GM12878 (cell line): ENCODE results near the gene KDM5B. TPM values are rescaled to one million over a fixed set of nuclear protein-coding genes. Genes with fewer than 3 reads are reported as not detected.

Source experiments
- ATAC-seq: fragments of 200-7000 bp; cut with Tn5 transposase; 3 replicates; pipeline ENCODE4 v1.9.1; 2020; ENCODE audit warnings: mild to moderate bottlenecking, moderate library complexity
- BruUV-seq: library from RNA; stranded (reverse); fragments of 400-500 nt; replicated peaks from 2 replicates; lab custom pipeline; 2021; lab: Mats Ljungman, UMichigan
- CTCF ChIA-PET: fragments of 300-600 bp; sonication (Branson Sonifier 250); formaldehyde crosslinking; extraction: SDS; loops from one replicate; lab custom pipeline; 2021; ENCODE audit warnings: inconsistent platforms; lab: Yijun Ruan, JAX
- POLR2A ChIA-PET: fragments of 350-600 bp; formaldehyde crosslinking; extraction: SDS; loops from one replicate; lab custom pipeline; 2021; ENCODE audit warnings: inconsistent platforms; lab: Charles Lee
- RAD21 ChIA-PET: fragments of 300-600 bp; sonication (Branson Sonifier 250); formaldehyde crosslinking; loops from one replicate; lab custom pipeline; 2023; ENCODE audit warnings: antibody characterized with exemption; ENCODE audit not compliant: unreplicated experiment; lab: Charles Lee
- SMC1A ChIA-PET: fragments of 300-600 bp; sonication (Branson Sonifier 250); formaldehyde crosslinking; loops from one replicate; lab custom pipeline; 2023; ENCODE audit not compliant: unreplicated experiment, uncharacterized antibody; lab: Charles Lee
- DNase-seq: peaks from one replicate; pipeline ENCODE4 v3.0.0-alpha.2; 2011; ENCODE audit warnings: low read depth, low spot score
- FAIRE-seq: peaks from 3 replicates; lab custom pipeline; 2011; peaks lifted over from hg19 to GRCh38; lab: Jason Lieb, UNC
- H2AFZ ChIP-seq: 2 replicates; pipeline ENCODE4 v1.6.0; 2011; ENCODE audit warnings: low read depth, low read length, control low read depth; ENCODE audit not compliant: control insufficient read depth
- H3K27ac ChIP-seq: 2 replicates; pipeline ENCODE4 v1.5.1; 2011; ENCODE audit warnings: control low read depth; ENCODE audit not compliant: control insufficient read depth, insufficient read depth
- H3K27me3 ChIP-seq, 2 experiments: replicated peaks in 1 of 2; 2 replicates each; pipeline versions ENCODE4 v1.6.0 to v1.6.1; 2011; ENCODE audit warnings: low read length in 1 of 2; ENCODE audit not compliant: control insufficient read depth in 2 of 2, insufficient read depth in 2 of 2
- H3K36me3 ChIP-seq, 2 experiments: 2 replicates each; pipeline ENCODE4 v1.5.1; 2011; ENCODE audit warnings: low read length in 1 of 2; ENCODE audit not compliant: control insufficient read depth in 2 of 2, insufficient read depth in 2 of 2
- H3K4me1 ChIP-seq: 2 replicates; pipeline ENCODE4 v1.6.1; 2011; ENCODE audit warnings: mild to moderate bottlenecking, low read length, moderate library complexity, mixed read lengths; ENCODE audit not compliant: control insufficient read depth, insufficient read depth
- H3K4me2 ChIP-seq: 2 replicates; pipeline ENCODE4 v1.6.0; 2011; ENCODE audit warnings: control low read depth; ENCODE audit not compliant: control insufficient read depth, insufficient read depth
- H3K4me3 ChIP-seq: fragments of 200-600 bp; sonication (generic); 2 replicates; pipeline ENCODE4 v1.5.1; 2016
- H3K79me2 ChIP-seq: 2 replicates; pipeline ENCODE4 v1.6.0; 2011; ENCODE audit warnings: low read length; ENCODE audit not compliant: control insufficient read depth, insufficient read depth
- H3K9ac ChIP-seq: 2 replicates; pipeline ENCODE4 v1.8.0; 2011; ENCODE audit warnings: low read length, control low read depth, mixed read lengths; ENCODE audit not compliant: control insufficient read depth, insufficient read depth
- H3K9me3 ChIP-seq: replicated peaks from 3 replicates; pipeline ENCODE4 v1.5.1; 2011; ENCODE audit warnings: mild to moderate bottlenecking, low read length; ENCODE audit not compliant: control insufficient read depth, insufficient read depth
- H4K20me1 ChIP-seq: 2 replicates; pipeline ENCODE4 v1.6.0; 2011; ENCODE audit not compliant: control insufficient read depth, insufficient read depth
- ATF2 ChIP-seq: IDR thresholded peaks from 2 replicates; pipeline ENCODE4 v1.6.1; 2012; ENCODE audit warnings: low read length, inconsistent platforms
- CREB1 ChIP-seq: IDR thresholded peaks from 2 replicates; pipeline ENCODE4 v1.6.1; 2012; ENCODE audit warnings: low read depth, mild to moderate bottlenecking, inconsistent platforms
- E4F1 ChIP-seq: fragments of 450-650 bp; IDR thresholded peaks from 2 replicates; pipeline ENCODE4 v1.6.1; 2018; ENCODE audit warnings: borderline replicate concordance, mild to moderate bottlenecking; ENCODE audit not compliant: partially characterized antibody
- GATAD2B ChIP-seq: fragments of 450-650 bp; conservative IDR thresholded peaks from 2 replicates; pipeline ENCODE4 v1.6.1; 2017; ENCODE audit warnings: low read depth, mild to moderate bottlenecking, moderate library complexity
- IRF3 ChIP-seq: fragments of 450-650 bp; IDR thresholded peaks from 2 replicates; pipeline ENCODE4 v1.6.1; 2014; ENCODE audit warnings: mild to moderate bottlenecking
- IRF5 ChIP-seq: fragments of 450-650 bp; IDR thresholded peaks from 2 replicates; pipeline ENCODE4 v1.6.1; 2017; ENCODE audit warnings: borderline replicate concordance
- KDM1A ChIP-seq: fragments of 200-600 bp; sonication (generic); IDR thresholded peaks from 2 replicates; pipeline ENCODE4 v1.6.1; 2016; ENCODE audit warnings: borderline replicate concordance
- MYB ChIP-seq: fragments of 150-350 bp; IDR thresholded peaks from 2 replicates; pipeline ENCODE4 v1.6.1; 2014; ENCODE audit warnings: mild to moderate bottlenecking, low read depth, low read length, borderline replicate concordance
- POLR2A ChIP-seq: IDR thresholded peaks from 2 replicates; pipeline ENCODE4 v1.6.1; 2011; ENCODE audit warnings: low read depth, mild to moderate bottlenecking, low read length
- SMARCA5 ChIP-seq: fragments of 450-650 bp; IDR thresholded peaks from 2 replicates; pipeline ENCODE4 v1.6.1; 2017; ENCODE audit warnings: mild to moderate bottlenecking
- SREBF2 ChIP-seq: IDR thresholded peaks from 2 replicates; pipeline ENCODE4 v1.6.1; 2012; ENCODE audit warnings: mild to moderate bottlenecking, low read length
- TCF3 ChIP-seq: IDR thresholded peaks from 2 replicates; pipeline ENCODE4 v1.6.1; 2012; ENCODE audit warnings: low read depth, mild to moderate bottlenecking, low read length, borderline replicate concordance; ENCODE audit not compliant: insufficient read depth
- YY1 ChIP-seq: IDR thresholded peaks from 2 replicates; pipeline ENCODE4 v1.6.1; 2011; ENCODE audit warnings: low read depth, mild to moderate bottlenecking, low read length
- ZBED1 ChIP-seq: IDR thresholded peaks from 2 replicates; pipeline ENCODE4 v1.6.1; 2016; ENCODE audit warnings: borderline replicate concordance
- ZBTB40 ChIP-seq: fragments of 450-650 bp; IDR thresholded peaks from 2 replicates; pipeline ENCODE4 v1.6.1; 2016; ENCODE audit warnings: mild to moderate bottlenecking, moderate library complexity, borderline replicate concordance
- WGBS: methylation state at CpG from one replicate; pipeline ENCODE4 v1.1.6; 2016; ENCODE audit warnings: low lambda C conversion rate; ENCODE audit not compliant: insufficient replicate concordance, insufficient coverage; ENCODE audit errors: missing lambda C conversion rate; 5-methylcytosine and 5-hydroxymethylcytosine counted together
- in situ Hi-C: fragments of 300-500 bp; cut with MboI; formaldehyde crosslinking; loops from 9 replicates; pipeline ENCODE4 v1.14.3; 2018; ENCODE audit warnings: mixed read lengths
- intact Hi-C: fragments of 100-400 bp; cut with micrococcal nuclease; formaldehyde crosslinking; loops from one replicate; pipeline ENCODE4 v1.14.2; 2022; ENCODE audit not compliant: unreplicated experiment
- polyA plus RNA-seq, 11 experiments: library from polyadenylated mRNA; depleted of rRNA in 4 of 11; unstranded in 6 of 11; stranded (reverse) in 5 of 11; fragments of >200 nt; fragmentation: Nextera tagmentation in 4 of 11; fragmentation: Illumina TruSeq in 1 of 11; extraction: Ambion mirVana in 4 of 11; extraction: Trizol in 1 of 11; gene quantifications; 1 replicate in 1 of 11; 2 replicates in 10 of 11; pipeline versions ENCODE4 v1.2.1 to v1.2.3, GENCODE V29; 2011 to 2016; ENCODE audit warnings: inconsistent platforms in 2 of 11, missing spikeins in 2 of 11, low read depth in 1 of 11
- total RNA-seq, 4 experiments: library from RNA; depleted of rRNA in 3 of 4; stranded (reverse); fragments of >200 nt in 3 of 4; fragmentation: Illumina TruSeq in 1 of 4; extraction: Trizol in 1 of 4; gene quantifications; 2 replicates each; pipeline versions ENCODE4 v1.2.1 to v1.2.3, GENCODE V29; 2013 to 2021

KDM5B gene
- total and polyA plus RNA-seq, 10 of the 15 experiments (the other 5 are each of a cell fraction or from before 2014, with no cell fraction given): 1.7 to 26.6 (median 8.1) TPM

- no TSS peak for BruUV-seq
- FAIRE-seq (no peak), ATAC-seq (no peak), DNase-seq (no peak)
- Histone ChIP-seq H3K4me3 (no peak overlapping the region), H3K9ac (no peak overlapping the region), H3K27me3 (peaks cover 5 to 7% of the 10 kb centered on the region in 2 experiments; a peak in 3 of 4 replicates), H3K9me3 (no peaks in the 10 kb centered on the region), H3K4me2 (no peak overlapping the region), H3K36me3 (no peaks in the 10 kb centered on the region), H3K4me1 (no peaks in the 10 kb centered on the region), H3K79me2 (no peaks in the 10 kb centered on the region), H2AFZ (no peak overlapping the region), H4K20me1 (no peaks in the 10 kb centered on the region), H3K27ac (no peak overlapping the region)
- in situ Hi-C loops: no loop called here
- RAD21 ChIA-PET: no interaction called here
- 47% methylated on average over 4 of the region's 4 CpGs for WGBS
- SMC1A ChIA-PET: interaction anchor here (1.0 to 1.1 kb wide), 2 partner anchors 21 to 68 kb away, joined by 3 read pairs; no protein-coding TSS in a partner anchor
- intact Hi-C loops: no loop called here
- CTCF ChIA-PET: no interaction called here
- POLR2A ChIA-PET: no interaction called here
- TF ChIP-seq ZBED1: no peak
- TF ChIP-seq CREB1: no peak
- TF ChIP-seq TCF3: no peak
- TF ChIP-seq POLR2A: no peak
- no peak for TF ChIP-seq MYB
- no peak for TF ChIP-seq SREBF2
- TF ChIP-seq ZBTB40: no peak
- TF ChIP-seq YY1: no peak
- TF ChIP-seq E4F1: no peak
- TF ChIP-seq IRF3: no peak
- TF ChIP-seq KDM1A: no peak
- no peak for TF ChIP-seq ATF2
- no peak for TF ChIP-seq SMARCA5
- TF ChIP-seq IRF5: no peak
- TF ChIP-seq GATAD2B: no peak
Observed at GRCh38 chr1:202857136-202857610, 49.0 kb upstream of the KDM5B start.
